K562 (cell line): Measurements from ENCODE around the gene ESD.

ENCODE experiments used
- CHCHD3 ChIP-seq: fragments of 250-450 bp; sonication (Bioruptor Pico); IDR thresholded peaks from 2 replicates; pipeline ENCODE4 v2.1.2; 2022; ENCODE audit warnings: mild to moderate bottlenecking
- CTCF ChIP-seq, 3 experiments: IDR thresholded peaks in 2 of 3; conservative IDR thresholded peaks in 1 of 3; 2 replicates each; pipeline ENCODE4 v1.5.1; 2011 to 2012; ENCODE audit warnings: low read length in 3 of 3, mild to moderate bottlenecking in 3 of 3, control low read depth in 2 of 3, improper control_type of control experiment in 1 of 3, inconsistent platforms in 1 of 3, low read depth in 1 of 3, mixed read lengths in 1 of 3, moderate library complexity in 1 of 3; ENCODE audit not compliant: insufficient read depth in 2 of 3

- TF ChIP-seq CHCHD3 (CRISPR knock-in tag) (no peak), CTCF (IDR thresholded peaks at IDR 0.05 in 2 of 3, conservative IDR thresholded peaks at IDR 0.05 in 1 of 3; ENCODE audit: insufficient read depth in 2 of 3, low read depth in 1 of 3, low read length in 3 of 3) (no peak)
These were observed 47.0 kb downstream of the ESD start for GRCh38 chr13:46749951-46750350.
